ENCODE data around the gene CHEK1. TPM values are rescaled to one million over a fixed set of nuclear protein-coding genes. Genes with fewer than 3 reads are reported as not detected.

CHEK1 gene
- 10.9 and 15.9 TPM in 2 replicates for total RNA-seq

GRCh38 chr11:125624756-125625213 is at the start of gene CHEK1:
CHEK1 (plus strand) TSS chr11:125625163; CDS start chr11:125626769, 1,606 bp downstream.

GRCh38 chr11:125592305-125593113 is 32.5 kb upstream of the CHEK1 start, which contains the start of gene STT3A:
STT3A (plus strand) TSS chr11:125592852; CDS start chr11:125595916, 3,064 bp downstream.

GRCh38 chr11:125680747-125681146 is 55.8 kb downstream of the CHEK1 start, which contains the start of gene ACRV1:
ACRV1 (minus strand) TSS chr11:125680847; CDS start chr11:125680780, 67 bp downstream.

Other genes with a start within 250 kb of the CHEK1 start
- gene FEZ1, start 128.9 kb upstream of the CHEK1 start, total RNA-seq, result 49.8 and 192 TPM in 2 replicates
- gene EI24, start 55.7 kb upstream of the CHEK1 start, total RNA-seq, result 121 and 184 TPM in 2 replicates
- gene STT3A, start 32.3 kb upstream of the CHEK1 start, total RNA-seq, result 170 and 301 TPM in 2 replicates
- not detected in 2 replicates for gene ACRV1, start 55.7 kb downstream of the CHEK1 start, total RNA-seq
- not detected in 2 replicates for gene PATE1, start 121.1 kb downstream of the CHEK1 start, total RNA-seq
- gene PATE2, start 153.7 kb downstream of the CHEK1 start, total RNA-seq, result not detected in 2 replicates
- gene PATE3, start 163.0 kb downstream of the CHEK1 start, total RNA-seq, result not detected in 2 replicates
- not detected in 2 replicates for gene PATE4, start 208.2 kb downstream of the CHEK1 start, total RNA-seq